ENCODE measurements around the gene NHP2.

NHP2 gene

GRCh38 chr5:178117923-178118701, 35.6 kb downstream of the NHP2 start:
- DNase-seq (ENCODE audit: extremely low spot score, insufficient read length, low read depth) (no peak), FAIRE-seq (peak; percentile 79)

DNA sequence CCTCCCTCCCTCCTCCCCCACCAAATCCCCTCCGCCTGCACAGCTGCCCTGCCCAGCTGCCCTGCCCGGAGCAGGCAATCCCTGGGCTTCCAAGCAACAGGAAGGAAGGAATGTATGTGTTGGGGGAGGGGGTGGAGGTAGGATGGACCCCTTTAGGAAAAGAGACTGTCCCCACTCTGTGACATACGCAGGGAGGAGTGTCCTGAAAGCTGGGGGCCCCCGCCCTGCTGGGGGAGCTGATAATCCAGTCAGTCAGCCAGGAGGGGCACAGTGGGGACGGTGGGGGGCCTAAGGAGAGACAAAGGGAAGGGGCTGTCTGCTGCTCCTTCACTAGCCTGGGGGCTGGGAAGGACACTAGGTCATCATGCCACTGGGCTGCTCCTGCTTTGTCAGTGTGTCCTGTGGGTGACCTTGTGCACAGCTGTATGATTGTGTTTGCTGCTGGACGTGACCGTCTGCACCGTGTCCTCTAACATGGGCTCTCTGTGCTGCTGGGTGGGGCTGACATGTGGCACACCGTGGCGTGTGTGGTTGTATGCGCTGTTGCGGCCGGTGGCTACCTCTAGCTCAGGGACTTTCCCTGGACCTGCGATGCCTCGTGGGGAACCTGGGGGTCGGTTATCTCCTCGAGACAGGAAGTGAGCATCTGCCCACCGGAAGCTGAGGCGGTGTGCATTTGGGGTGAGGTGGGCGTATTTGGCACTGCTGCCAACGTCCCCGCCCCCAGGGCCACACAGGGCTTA, 37.4 kb downstream of the NHP2 start:
- DNase-seq (ENCODE audit: extremely low spot score, insufficient read length, low read depth) (no peak), FAIRE-seq (peak; percentile 97)

DNA sequence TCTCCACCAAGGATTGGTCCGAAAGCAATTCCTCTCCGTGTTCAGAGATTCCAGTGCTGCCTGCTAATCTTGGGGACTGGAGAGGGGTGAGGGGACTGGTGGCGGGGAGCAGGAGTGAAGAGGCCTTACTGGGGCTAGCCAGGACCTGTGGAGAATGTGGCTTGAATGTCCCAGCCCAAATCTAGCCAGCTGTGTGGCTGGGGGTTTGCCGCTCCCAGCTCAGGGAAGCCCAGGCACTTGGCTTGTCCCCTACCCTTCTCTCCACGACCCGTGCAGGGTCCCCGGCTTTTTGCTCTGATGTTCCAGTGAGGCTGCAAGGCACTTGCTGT, 37.9 kb downstream of the NHP2 start:
- FAIRE-seq (no peak), DNase-seq (ENCODE audit: extremely low spot score, insufficient read length, low read depth) (no peak)

- FAIRE-seq (peak; percentile 79), DNase-seq (ENCODE audit: extremely low spot score, insufficient read length, low read depth) (no peak)
Observed at GRCh38 chr5:178115136-178115813, 38.4 kb downstream of the NHP2 start.

- DNase-seq (ENCODE audit: extremely low spot score, insufficient read length, low read depth), result no peak
- FAIRE-seq, result no peak
Observed at GRCh38 chr5:178114325-178115135, 39.2 kb downstream of the NHP2 start.

DNA sequence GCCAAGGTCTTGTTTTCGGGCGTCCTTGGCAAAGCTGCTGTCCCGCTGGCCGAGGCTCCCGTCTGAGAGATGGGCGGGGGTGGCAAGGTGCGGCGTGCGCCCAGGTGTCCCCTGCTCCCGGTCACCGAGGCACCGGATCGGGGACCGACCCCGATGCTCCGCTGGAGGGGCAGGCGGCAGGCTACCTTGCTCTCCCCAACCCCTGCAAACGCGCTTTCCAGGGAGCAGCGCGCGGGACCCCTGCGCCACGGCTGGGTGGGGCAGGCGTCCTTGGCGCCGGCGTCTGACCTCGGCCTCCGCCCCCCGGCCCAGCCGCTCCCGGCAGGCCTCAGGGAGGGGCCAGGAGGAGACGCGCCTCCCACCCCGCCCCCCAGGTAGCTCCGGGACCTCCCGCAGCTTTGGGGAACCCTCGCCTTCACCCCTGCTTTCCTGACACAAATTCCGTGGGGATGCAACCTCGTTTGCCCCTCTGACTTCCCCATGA, 39.8 kb downstream of the NHP2 start:
- DNase-seq (ENCODE audit: extremely low spot score, insufficient read length, low read depth), result no peak
- FAIRE-seq, result no peak

DNA sequence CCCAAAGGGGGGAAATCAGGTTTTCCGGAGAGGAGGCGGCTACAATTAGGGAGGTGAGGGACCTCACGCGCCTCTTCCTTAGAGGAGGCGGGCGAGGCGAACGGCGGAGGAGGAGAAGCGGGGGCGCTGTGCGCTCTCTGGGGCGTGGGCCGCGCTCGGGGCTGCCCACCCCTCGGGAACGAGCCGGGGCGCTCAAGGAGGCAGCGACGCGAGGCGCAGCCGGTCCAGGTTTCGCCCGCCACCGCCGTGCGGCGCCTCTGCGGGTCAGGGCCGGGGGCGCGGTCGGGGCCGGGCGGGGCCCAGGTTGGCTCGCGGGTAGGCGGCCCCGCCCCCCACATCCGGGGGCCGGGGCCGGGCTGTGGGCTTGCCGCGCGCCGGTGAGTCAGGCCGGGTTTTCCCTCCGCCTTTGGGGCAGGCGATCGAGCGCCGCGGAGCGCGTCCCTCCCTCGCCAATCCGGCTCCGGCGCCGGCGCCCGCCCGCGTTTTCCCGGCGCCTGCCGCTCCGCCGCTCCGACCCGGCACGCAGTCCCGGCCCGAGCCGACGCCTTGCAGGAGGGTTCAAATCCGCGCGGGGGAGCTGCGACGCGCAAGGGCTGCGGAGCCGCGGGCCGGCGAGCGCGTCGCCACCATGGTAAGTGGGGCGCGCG, 40.4 kb downstream of the NHP2 start, which contains the start of gene N4BP3:
Gene N4BP3, plus strand, starts transcription at position 392 of the 647 bp plus-strand sequence. CDS start 6,052 bp downstream, outside the sequence.
- DNase-seq (ENCODE audit: extremely low spot score, insufficient read length, low read depth) (peak; percentile 71), FAIRE-seq (peak; percentile 15)

GRCh38 chr5:178112545-178112944, 41.1 kb downstream of the NHP2 start:
- FAIRE-seq, result no peak
- DNase-seq (ENCODE audit: extremely low spot score, insufficient read length, low read depth), result no peak

- DNase-seq (ENCODE audit: extremely low spot score, insufficient read length, low read depth), result no peak
Observed at GRCh38 chr5:178111925-178112324, 41.8 kb downstream of the NHP2 start.

DNA sequence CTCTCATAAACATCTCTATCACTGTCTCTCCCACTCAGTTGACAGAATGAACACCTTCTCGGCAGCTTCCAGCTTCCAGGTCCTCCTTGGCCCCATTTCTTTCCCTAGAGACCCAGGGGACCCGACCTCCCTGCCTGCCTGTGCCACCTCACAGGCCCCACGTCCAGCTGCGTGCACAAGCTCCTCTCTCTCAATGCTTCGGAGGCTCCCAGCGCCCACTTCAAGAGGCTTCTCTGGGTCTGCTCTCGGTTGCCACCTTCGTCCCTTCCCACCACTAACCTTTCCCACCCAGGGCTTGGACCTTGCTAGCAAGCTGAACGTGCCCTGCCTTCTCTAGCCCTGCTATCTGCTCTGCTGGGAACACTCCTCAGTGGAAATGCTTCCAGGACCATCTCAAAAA, 43.2 kb downstream of the NHP2 start:
- no peak for DNase-seq (ENCODE audit: extremely low spot score, insufficient read length, low read depth)
- no peak for FAIRE-seq

More at GRCh38 chr5:178111925-178112324, 41.8 kb downstream of the NHP2 start:
- no peak for FAIRE-seq

- no peak for FAIRE-seq
- no peak for DNase-seq (ENCODE audit: extremely low spot score, insufficient read length, low read depth)
Observed at GRCh38 chr5:178108966-178109365, 44.7 kb downstream of the NHP2 start.

DNA sequence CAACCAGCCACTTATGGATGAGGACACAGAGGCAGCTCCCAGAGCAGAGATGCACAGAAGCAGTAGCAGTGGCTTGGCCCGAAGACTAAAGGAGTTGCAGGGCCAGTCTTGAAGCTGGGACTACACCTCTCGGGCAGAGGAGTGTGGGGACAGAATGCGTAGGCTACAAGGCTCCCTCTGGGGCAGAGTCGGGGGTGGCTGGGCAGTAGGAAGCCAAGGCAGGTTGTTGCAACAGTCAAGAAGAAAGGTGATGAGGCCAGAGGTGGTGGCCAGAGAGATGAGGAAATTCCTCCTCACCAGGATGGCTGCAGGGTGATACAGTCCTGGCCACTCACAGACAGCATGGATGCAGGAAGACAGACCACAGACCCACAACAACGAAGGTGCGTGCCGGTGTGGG, 45.2 kb downstream of the NHP2 start:
- FAIRE-seq, result no peak

DNA sequence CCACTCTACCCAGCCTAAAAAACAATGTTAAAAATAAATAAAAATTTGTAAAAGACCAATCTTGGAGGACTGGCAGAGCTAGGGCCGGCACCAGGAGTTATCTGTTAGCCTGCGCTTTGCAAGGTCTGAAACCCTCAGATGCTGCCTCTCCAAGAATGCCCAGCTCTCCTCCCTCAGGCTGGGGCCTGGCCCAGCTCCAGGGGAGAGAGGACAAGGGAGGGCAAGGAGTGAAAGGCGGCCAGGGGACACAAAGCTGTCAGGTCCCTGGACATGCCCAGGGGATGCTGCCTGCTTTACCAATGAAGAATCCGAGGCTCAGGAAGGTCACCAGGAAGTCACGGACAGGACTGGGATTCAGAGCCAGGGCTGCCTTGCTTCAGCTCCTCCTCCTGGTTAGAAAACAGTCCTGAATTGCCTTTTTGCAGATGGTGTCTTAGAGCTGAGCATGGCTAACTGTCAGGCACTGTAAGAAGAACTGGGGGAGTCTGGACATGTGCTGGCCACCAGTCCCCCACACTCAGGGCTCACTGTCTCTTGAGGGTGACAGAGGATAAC, 45.9 kb downstream of the NHP2 start:
- DNase-seq (ENCODE audit: extremely low spot score, insufficient read length, low read depth) (no peak), FAIRE-seq (no peak)

More for the DNA sequence above, 45.2 kb downstream of the NHP2 start:
- no peak for DNase-seq (ENCODE audit: extremely low spot score, insufficient read length, low read depth)

DNA sequence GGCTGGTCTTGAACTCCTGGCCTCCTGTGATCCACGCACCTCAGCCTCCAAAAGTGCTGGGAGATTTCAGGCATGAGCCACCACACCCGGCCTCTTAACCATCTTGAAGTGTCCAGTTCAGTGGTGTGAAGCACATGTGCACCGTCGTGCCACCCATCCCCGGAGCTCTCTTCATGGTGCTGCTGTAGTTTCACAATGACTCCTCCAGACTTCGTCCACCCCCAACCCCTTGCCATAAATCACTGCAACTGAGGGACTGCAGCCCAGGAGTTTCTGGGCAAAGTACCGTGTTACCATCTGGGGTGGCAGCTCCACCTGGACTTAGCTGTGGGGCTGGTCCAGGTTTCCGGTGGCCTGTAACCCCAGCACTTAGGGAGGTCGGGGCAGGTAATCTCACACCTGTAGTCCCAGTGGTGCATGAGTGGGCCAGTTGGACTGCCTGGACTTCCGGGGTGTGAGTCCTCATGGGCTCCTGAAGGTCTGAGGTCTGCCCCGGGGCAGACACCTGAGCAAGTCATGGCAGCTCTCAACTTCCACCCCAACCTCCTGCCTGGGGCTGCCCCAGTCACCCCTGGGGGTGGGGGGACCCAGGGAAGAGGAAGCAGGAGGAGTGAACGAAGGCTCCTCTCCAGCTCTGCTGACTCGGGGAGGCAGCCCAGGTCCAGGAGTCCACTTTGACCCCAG, 47.0 kb downstream of the NHP2 start:
- DNase-seq (ENCODE audit: extremely low spot score, insufficient read length, low read depth) (no peak), FAIRE-seq (peak; percentile 79)

DNA sequence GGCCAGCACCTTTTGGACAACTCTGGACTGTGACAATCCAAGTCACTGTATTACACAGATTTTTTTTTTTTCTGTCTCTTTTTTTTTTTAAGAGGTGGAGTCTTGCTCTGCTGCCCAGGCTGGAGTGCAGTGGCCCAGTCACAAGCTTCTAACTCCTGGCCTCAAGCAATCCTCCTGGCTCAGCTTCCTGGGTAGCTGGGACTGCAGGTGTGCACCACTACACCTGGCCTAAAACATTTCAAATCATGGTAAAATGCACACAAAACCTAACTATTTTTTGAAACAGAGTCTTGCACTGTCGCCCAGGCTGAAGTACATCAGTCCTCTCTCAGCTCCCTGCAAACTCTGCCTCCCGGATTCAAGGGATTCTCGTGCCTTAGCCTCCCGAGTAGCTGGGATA, 47.6 kb downstream of the NHP2 start:
- FAIRE-seq (no peak), DNase-seq (ENCODE audit: extremely low spot score, insufficient read length, low read depth) (no peak)

DNA sequence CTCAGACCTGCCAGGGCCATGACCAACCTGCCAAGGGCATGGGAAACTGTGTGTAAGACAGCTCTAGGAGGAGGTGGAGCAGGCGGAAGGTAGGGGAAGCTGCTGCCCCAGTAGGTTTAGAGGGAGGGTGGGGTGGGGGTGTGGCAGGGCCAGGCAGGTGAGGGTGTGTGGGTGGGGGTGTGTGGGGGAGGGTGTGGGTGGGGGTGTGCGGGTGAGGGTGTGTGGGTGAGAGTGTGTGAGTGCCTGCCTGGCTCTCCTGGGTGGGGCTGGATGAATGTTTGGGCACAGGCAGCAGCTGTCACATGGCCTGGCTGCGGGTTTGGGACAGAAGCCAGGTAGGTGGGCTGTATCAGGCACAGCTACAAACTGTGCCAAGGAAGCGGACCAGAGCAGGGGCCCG, 49.2 kb downstream of the NHP2 start:
- DNase-seq (ENCODE audit: extremely low spot score, insufficient read length, low read depth) (no peak), FAIRE-seq (no peak)

DNA sequence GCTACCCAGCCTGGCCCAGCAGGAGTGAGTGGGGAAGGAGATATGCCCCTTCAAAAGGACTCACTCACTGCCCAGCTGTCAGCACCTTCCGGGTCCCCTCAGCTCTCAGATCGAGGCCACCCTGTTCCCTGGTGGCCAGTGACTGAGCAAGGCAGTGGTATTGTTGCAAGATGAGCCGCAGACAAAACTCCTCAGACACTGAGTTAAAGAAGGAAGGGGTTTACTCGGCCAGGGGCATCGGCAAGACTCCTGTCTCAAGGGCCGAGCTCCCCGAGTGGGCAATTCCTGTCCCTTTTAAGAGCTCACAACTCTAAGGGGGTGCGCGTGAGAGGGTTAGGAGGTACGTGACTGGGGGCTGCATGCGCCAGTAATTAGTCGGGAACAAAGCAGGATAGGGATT, 50.1 kb downstream of the NHP2 start:
- no peak for DNase-seq (ENCODE audit: extremely low spot score, insufficient read length, low read depth)

More for the DNA sequence above, 50.1 kb downstream of the NHP2 start:
- FAIRE-seq, result no peak

All from GM18507 (cell line).